ENCODE data around the gene TSC22D2. TPM values are rescaled to one million over a fixed set of nuclear protein-coding genes. Genes with fewer than 3 reads are reported as not detected.

The TSC22D2 gene
- total and polyA plus RNA-seq, 2 of the 8 experiments (the other 6 are each of a cell fraction or from before 2014, with no cell fraction given) = 3.4 to 27.6 TPM

GRCh38 chr3:150363420-150363819 is 44.7 kb upstream of the TSC22D2 start (continued):
- TF ChIP-seq SIN3A (conservative IDR thresholded peaks at IDR 0.05 in 1 of 2, IDR thresholded peaks at IDR 0.05 in 1 of 2; ENCODE audit: low read depth in 1 of 2, low read length in 2 of 2) = no peak
- no peak for TF ChIP-seq CBX8 (IDR thresholded peaks at IDR 0.05; ENCODE audit: borderline replicate concordance, low read depth, low read length)

Measured in H1 (cell line).